ENCODE data around the gene STARD4.

The STARD4 gene, protein sequence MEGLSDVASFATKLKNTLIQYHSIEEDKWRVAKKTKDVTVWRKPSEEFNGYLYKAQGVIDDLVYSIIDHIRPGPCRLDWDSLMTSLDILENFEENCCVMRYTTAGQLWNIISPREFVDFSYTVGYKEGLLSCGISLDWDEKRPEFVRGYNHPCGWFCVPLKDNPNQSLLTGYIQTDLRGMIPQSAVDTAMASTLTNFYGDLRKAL

DNA sequence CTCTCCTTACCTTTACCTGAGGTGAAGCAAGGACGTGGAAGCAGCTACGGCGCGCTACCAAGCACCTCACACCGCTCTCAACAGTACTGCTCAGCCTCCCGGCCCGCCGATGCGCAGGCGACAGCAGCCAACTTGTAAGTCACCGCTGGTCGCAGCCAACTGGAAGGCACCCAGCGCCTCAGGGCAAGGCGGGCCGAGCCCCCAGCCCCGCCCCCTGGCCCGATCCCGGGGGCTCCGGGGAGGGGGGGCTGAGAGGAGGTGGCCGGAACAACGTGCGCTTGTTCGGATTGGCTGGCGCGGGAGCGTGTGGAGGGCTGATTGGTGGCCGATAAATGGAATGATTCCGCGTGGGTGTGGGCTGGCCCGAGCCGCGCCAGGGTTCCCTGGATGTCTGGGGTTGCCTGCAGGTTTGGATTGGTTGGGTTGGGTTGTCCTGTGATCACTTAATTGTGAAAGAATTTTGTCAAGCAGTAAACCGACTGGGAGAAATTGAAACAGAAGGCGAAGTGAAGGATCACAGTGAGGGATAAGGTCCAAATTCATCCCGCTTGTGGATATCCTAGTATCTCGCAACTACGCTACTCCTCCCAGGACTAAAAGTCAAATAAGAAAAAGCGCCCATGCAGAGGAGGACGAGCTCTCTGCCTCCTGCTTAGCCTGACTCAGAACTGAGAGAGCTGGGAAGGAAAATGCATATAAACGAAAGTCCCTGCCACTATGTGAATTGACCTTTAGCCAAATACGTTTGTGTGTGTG, at the start of gene STARD4:
Gene STARD4 (minus strand): TSS at position 161 of the 756 bp plus-strand sequence. CDS start 5,102 bp downstream, outside the sequence.
- DNase-seq (ENCODE audit: low read depth): peak; percentile 91

DNA sequence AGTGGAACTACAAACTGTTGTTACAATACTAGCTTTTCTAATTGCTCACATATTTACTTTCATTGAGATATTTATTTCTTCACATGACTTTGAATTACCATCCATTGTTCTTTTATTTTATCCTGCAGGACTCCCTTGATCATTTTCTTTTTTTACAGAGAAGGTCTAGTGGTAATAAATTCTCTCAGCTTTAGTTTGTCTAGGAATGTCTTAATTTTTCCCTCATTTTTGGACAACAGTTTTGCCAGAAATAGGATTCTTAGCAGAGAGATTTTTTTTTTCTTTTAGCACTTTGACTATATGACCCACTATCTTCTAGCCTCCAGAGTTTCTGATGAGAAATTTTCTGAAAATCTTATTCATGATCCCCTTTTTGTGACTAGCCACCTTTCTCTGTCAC, 47.3 kb upstream of the STARD4 start:
- no peak for DNase-seq (ENCODE audit: low read depth)

DNA sequence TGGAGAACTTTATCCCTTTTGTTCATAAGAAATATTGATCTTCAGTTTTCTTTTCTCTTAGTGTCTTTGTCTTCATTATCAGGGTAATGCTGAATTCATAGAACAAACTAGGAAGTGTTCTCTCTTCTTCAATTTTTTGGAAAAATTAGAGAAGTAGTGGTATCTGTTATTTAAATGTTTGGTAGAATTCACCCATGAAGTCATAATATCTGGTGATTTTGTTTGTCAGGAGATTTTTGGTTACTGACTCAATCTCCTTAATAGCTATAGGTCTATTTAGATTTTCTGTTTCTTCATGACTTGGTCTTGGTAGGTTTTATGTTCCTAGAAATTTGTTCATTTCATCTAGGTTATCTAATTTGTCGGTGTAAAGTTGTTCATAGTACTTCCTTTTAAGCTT, 45.4 kb upstream of the STARD4 start:
- DNase-seq (ENCODE audit: low read depth): no peak

DNA sequence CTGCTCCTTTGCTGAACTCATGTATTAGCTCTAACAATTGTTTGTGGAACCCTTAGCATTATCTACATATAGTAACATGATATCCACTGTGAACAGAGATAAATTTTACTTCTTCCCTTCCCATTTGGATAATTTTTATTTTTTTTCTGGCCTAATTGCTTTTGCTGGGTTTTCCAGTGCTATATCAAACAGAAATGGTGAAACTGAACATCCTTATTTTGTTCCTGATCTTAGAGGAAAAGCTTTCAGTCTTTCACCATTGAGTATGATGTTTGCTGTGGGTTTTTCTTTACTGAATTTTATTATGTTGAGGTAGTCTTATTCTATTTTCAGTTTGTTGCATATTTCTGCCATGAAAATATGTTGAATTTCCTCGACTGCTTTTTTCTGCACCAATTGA, 44.8 kb upstream of the STARD4 start:
- no peak for DNase-seq (ENCODE audit: low read depth)

DNA sequence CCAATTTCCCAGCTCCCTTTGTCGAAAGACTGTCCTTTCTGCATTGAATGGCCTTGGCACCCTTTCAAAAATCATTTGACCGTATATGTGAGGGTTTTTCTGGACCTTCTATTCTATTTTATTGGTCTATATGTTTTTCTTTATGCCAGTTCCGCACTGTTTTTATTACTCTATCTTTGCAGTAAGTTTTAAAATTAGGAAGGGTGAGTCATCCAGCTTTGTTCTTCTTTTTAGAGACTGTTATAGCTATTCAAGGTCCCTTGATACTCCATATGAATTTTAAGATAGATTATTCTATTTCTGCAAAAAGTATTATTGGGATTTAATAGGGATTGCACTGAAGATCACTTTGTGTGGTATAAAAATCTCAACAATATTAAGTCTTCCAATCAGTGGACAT, 44.2 kb upstream of the STARD4 start:
- DNase-seq (ENCODE audit: low read depth): no peak

DNA sequence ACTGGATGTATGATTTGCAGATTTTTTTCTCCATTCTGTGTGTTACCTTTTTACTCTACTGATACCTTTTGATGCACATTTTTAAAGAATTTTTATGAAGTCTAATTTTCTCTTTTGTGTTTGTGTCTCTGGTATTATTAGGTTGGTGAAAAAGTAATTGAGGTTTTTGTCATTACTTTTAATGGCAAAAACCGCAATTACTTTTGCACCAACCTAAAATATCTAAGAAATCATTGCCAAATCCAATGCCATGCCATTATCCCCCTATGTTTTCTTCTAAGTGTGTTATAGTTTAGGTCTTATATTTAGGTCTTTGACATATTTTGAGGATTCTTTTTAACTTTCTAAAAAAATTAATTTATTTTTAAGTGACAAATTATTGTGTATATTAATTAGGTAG, 43.4 kb upstream of the STARD4 start:
- DNase-seq (ENCODE audit: low read depth): no peak

DNA sequence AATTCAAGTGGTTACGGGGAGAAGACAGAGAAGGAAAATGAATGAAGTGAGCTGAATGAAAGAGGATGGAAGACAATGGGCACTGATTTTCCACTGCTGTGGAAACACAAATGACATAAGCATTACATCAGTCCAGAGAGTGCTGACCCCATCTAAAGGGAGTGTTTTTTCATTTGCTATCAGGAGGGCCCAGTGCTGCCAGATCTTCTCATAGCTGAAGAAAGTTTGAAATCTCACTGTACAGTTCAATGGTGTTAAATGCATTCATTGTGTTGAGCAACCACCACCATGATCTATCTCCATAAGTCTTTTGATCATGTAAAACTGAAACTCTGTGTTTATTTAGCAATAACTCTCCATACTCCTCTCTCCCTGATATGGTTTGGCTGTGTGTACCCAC, 41.5 kb upstream of the STARD4 start:
- no peak for DNase-seq (ENCODE audit: low read depth)

DNA sequence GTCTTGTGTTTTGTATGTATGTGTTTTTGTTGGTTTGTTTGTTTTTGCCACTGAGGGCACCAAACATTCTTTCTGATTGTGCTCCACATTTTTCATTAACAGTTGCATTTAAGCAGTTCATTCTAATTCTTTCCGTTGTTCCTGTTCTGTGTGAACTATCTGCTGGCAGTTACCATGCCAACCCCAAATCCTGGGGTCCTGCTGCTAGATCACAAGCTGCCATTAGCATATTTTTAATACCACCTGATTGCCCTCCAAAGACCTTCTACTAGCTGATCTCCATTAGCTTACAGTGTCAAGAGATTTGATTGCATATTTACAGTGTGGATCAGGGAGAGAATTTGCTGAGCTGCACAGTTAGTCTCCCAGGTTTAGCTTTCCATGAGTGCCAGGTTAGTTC, 40.6 kb upstream of the STARD4 start:
- no peak for DNase-seq (ENCODE audit: low read depth)

DNA sequence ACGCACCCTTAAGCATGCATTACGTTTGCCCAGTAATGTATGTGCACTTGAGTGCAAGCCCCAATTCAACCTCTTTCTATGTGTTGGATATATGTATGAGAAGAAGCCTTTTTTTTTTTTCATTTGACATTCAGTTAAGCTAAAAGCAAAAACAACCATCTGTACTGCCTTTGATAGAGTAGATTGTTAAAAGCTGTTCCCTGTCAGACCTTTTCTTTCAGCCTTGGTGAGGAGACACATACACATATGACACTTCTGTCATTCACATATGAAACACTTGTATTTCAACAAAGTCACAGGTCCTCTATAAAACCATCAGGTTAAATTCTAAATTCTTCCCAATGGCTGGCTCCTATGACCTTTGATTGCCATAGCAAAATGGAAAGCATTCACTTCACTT, 40.2 kb upstream of the STARD4 start:
- DNase-seq (ENCODE audit: low read depth): no peak

DNA sequence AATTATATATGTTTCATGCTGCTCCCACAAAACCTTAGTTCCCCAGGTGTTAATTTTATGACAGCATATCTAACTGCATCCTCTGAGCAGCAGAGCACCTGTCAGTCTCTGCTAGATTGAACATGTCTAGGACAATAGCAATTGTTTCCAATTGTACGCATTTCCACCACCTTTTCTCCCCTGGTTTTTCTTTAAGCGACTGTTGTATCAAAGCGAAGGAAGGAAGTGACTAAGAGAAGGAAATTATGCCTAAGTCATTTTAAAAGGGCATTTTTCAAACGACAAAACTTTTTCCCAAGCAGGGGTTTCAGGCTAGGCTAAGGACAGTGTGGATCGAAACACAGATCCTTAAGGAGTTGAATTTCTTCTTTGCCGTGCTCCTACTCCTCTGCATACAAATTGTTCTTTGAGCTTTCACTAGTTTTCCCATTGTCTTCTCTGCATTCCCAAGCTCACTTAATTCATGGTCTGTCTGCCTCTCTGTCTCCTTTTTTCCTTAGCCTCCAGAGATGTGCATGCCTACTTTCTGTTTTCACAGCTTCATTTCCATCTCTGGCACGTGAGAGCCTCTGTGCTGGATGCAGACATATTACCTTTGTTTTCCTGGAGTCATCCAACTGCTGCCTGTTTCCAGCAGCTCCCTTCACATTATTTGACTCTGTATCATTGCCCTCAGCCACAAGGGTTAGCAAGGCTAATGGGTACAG, 39.4 kb upstream of the STARD4 start:
- DNase-seq (ENCODE audit: low read depth): no peak

DNA sequence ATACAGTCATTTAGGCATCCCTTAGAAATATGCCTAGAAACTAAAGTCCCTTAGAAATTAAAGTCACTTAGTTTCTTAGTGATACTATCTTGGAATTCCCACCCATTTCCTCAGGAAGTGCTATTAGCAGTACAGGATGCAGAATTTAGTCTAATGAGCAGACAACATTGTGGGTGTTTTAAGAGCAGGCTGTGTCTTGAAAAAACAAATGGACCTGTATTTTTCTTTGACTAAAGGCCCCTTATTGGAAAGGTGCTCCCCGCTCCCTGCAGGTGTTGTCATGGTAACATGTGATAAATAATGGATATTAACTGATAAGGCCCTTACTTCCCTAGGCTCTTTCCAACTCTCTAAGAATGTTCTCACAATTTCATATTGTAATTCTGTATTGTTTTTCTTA, 38.8 kb upstream of the STARD4 start:
- DNase-seq (ENCODE audit: low read depth): no peak

DNA sequence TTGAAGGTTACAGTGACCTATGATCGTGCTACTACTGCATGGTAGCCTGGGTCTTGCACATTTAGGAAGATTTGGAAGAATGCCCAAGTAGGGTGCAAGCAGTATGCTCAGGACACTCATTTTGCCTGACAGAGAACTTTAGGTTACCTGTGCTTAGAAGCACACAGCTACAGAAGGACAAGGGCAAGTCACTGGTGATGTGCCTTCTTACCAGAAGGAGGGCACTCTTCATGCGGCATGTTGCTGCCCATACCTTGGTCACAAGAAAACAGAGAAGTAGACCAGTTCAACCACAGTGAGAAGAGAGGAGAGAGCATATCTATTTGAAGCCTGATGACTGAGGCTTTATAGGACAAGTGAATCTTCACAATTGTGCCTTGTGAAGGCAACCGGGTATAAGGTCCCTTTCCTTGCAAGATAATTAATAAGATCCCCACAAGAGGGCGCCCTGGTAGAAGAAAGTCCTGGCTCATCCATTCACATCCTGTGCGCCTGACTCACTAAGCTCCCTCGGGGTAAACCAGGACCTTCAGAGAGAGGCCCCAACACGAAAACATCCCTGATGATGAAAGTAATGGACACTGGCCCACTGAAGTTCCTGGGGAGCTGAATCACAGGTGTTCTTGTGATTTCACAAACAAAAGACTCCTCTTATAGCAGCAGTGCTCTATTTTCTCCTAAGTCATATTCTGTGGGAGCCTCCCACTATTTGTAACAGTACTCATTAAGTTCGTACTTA, 38.1 kb upstream of the STARD4 start:
- DNase-seq (ENCODE audit: low read depth): peak; percentile 95

DNA sequence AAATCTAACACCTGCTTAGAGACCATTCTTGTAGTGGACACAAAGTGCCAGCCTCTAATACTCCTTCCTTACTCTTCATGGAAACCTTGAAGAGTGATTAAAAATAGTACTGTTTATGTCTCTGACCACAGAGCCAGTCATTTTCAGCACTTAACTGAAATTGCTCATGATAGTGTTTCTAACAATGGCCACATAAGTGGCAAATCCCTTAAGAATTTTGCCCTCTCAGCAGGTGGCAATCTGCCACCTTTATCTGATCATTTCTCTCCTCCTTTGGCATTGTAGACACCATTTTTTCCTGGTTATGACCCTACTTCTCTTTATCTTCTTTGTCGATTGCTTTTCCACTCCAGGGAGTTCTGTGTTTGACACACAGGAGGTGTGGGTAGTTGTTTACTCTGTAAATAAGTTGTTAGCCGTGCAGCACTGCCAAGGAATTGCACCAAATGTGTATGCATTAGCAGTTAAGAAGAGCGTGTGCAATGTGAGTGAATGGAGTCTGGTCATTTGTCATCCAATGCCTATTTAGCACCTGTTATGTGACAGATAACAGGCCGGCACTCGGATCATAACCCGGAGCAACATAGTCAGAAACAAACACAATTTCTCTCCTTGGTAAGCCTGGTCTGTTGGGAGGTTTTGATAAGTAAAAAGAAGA, 36.8 kb upstream of the STARD4 start:
- DNase-seq (ENCODE audit: low read depth): no peak

DNA sequence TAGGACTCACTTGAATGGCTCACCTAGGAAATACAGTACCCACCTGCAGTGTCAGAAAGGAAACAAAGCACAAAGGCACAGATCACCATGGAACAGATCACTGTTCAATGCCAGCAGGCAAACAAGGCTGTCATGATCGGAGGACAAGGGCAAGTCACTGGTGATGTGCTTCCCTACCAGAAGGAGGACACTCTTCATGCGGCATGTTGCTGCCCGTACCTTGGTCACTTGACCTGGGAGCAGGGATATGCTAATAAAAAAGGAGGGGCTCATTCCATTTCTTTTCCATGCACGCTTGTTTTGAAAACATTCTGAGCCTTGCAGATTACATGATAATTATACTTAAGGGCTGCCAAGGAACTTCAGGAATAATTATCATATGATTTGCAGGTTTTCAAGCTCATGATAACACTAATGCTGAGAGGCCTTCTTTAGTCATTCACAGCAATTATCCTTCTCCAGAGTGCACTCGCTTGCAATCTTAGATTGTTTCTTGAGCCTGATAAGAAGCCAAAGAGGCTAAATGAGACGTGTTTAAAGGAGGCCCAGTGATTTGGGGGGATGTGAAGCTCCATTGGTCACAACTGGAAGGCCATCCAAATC, 36.1 kb upstream of the STARD4 start:
- DNase-seq (ENCODE audit: low read depth): no peak

DNA sequence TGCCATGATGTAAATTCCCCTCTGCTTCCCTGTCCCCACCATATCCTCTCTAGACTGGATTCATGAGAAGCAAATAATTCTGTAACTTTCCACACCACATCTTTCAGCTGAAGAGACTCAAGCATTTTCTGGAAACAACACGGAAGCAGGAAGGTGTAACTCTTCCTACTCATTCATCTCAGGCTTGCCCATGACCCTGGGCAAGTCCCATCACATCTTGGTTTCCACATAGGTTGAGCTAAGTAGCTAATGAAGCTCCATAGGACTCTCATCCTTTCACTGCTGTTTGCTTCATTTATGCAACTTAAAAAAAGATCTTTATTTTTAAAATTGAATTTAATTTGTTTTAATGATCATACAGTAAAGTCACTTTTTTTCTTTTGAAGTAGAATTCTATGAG, 32.7 kb upstream of the STARD4 start:
- DNase-seq (ENCODE audit: low read depth): no peak

DNA sequence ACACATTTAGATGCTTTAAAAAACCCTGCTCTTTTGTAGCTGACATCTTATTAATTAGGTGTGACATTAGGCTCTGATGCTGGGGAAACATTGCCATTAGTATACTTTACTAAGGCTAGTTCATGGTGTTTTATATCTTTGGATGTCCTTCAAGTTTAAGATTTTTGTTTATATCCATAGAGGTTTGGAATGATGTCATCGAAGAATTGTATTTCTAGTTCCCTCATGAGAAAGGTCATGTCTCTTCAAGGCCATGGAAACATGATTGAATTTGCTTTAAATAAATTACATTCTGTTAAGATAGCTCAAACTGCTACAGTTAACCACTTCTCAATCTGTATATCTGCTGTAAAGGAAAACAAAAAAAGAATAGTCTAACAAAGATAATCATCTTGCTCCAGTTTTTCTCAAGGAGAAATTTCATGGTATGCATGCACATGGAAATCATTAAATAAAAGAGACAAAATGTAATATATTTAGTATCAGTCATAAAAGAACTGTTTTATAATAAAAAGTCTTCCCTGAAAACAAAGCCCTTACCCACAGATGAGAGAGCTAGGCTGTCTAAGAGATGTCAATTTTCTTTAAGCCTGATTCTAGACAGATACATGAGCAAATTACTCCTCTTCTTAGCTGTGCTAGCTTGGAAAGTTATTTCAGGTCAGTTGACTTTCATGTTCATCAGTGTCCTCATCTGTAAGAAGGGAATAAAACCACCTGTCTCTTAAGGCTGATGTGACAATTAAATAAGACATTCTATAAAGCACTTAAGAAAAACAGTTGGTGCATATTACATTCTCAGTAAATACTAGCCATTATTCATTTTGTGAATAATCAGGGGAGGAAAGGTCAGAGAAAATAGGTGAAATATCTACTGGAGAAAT, 25.0 kb upstream of the STARD4 start:
- no peak for DNase-seq (ENCODE audit: low read depth)

DNA sequence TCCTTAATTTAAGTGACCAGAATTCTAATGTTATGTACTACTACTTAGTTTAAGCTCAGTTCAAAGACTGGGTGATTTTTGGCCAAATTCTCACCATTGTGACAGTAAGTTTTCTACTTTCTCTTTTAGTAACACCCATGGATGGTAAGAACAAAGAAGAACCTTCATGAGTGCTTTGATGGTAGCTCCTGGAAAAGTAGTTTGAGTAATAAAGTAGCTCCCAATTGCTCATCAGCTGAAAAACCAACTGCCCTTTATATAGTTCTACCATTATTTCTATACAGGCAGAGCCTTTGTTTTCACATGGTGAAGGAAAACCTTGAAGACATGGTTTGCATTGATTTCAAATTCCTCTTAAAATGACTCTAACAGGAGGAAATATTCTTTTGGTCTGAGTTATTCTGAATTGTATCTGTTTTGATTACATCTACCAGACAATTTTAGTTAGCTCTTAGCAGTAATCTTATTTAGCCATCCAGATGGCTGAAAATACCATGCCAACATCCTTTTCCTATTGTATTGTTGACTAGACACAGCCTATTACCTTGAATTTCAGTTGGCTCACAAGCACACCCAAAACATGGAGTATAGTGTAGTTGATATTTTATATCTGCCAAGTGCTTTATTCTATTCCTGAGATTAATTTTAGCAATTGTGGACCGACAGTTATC, 23.7 kb upstream of the STARD4 start:
- DNase-seq (ENCODE audit: low read depth): no peak

DNA sequence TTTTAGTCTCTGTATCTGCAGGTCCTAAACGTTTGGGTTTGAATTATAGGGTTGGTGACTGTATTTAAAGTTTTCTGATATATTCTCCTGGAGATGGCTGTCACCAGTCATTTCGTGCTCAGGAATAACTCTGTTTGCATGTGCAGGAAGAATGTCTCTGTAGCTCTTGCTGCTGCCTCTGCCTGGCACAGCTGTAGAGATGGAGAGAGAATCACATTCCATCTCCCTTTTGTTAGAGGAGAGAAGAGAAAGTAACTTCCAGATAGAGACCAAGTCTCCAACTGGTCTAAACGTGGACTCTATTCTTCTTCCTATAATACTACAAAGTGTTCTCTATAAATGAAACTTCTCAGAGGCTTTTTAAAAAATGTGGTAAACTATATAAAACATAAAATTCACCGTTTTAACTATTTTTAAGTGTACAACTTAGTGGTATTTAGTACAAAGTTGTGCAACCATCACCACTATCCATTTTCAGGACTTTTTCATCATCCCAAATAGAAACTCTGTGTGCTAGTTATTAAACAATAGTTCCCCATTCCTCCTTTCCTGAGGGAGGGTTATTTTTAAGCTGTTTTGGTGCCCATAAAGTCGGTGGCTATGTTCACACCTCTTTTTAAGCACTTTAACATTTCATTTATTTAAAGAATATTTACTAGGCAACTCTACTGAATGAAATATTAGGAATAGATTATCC, 20.7 kb upstream of the STARD4 start:
- DNase-seq (ENCODE audit: low read depth): no peak

DNA sequence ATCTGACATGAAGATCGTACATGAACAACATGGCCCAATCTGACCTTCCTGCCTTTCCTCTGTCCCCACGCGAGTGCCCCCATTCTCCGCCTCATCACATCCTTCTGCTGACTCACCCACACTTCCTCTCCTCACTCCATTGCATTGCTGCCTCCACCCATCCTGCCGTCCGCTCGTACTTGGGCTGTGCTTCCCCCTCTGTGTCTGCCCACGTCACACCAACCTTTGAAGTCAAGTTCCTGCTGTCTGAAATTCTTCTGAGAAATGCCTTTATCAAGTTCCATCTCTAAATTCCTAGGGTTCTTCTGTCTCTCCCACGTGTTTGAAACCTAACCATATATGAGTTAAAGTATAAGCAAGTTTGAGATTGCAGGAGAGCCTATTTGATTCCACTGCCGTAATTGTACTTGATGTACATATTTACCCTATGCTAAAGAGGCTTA, 18.0 kb upstream of the STARD4 start:
- no peak for DNase-seq (ENCODE audit: low read depth)
